GM21619 (cell line): ENCODE measurements around the gene XPR1.
"Not testable (repeated sequence)": the region's sequence is repeated elsewhere in the genome, so short reads cannot be mapped to it uniquely, and the experiment has no call there.

Experiments
- ATAC-seq: cut with Tn5 transposase; IDR thresholded peaks from one replicate; pipeline ENCODE4 v1.9.1; 2021; ENCODE audit not compliant: unreplicated experiment

Gene XPR1

GRCh38 chr1:180777072-180777689, 145.4 kb downstream of the XPR1 start:
- ATAC-seq, result no peak

DNA sequence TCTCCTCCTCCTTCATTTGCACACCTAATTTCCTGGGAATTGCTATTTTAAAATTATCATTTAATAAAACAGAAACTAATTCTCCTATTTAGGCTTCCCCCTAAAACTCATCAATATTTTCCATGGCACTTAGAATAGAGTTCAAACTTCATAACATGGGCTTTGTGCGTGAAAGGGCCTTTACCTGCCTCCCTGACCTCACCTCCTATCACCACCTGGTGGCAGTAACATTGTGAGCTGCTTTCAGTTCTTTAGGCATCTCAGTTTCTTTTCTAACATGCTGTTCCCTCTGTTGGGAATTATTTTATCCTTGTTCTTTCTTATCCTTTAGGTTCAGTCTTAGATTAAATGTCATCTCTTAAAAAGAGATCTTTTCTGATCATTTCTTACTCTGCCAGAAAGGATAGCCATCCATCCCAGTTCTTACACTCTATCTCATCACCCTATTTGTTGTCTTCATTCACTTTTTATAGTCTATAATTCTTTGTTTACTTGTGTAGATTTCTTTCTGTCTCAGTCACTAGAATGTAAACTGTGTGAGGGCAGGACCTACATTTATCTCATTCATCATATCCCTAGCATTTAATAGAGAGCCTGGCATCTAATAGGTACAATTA, 147.1 kb downstream of the XPR1 start:
- ATAC-seq, result no peak

- no peak for ATAC-seq
Observed at GRCh38 chr1:180779584-180779983, 147.8 kb downstream of the XPR1 start.

- no peak for ATAC-seq
Observed at GRCh38 chr1:180781718-180782117, 149.9 kb downstream of the XPR1 start.

DNA sequence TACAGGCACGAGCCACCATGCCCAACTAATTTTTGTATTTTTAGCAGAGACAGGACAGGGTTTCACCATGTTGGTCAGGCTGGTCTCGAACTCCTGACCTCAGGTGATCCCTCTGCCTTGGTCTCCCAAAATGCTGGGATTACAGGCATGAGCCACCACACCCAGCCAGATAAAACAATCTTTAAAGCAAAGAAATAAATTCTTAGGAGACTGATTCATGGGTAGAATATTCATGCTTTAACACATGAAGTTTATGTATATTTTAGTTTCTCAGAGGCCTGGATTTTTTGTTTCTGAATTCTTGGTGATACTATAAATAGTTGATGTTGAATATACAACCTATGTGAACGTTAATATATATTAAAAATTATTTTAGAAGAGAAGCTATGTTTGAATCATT, 153.5 kb downstream of the XPR1 start:
- no peak for ATAC-seq

GRCh38 chr1:180785887-180786286, 154.1 kb downstream of the XPR1 start:
- no peak for ATAC-seq

- no peak for ATAC-seq
Observed at GRCh38 chr1:180786624-180787023, 154.8 kb downstream of the XPR1 start.

- ATAC-seq, result no peak
Observed at GRCh38 chr1:180787628-180788307, 155.9 kb downstream of the XPR1 start.

- no peak for ATAC-seq
Observed at GRCh38 chr1:180789460-180789859, 157.6 kb downstream of the XPR1 start.

DNA sequence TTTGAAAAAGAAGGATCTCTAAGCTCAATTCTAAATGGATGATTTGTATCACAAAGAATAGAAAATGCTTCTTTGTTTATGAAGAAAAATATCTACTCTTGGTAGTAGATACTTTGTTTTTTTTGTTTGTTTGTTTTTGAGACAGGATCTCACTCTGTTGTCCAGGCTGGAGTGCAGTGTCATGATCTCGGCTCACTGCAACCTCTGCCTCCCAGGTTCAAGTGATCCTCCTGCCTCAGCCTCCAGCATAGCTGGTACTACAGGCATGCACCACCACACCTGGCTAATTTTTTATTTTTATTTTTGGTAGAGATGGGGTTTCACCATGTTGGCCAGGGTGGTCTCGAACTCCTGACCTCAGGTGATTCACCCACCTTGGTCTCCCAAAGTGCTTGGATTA, 159.3 kb downstream of the XPR1 start:
- ATAC-seq, result not testable (repeated sequence)

DNA sequence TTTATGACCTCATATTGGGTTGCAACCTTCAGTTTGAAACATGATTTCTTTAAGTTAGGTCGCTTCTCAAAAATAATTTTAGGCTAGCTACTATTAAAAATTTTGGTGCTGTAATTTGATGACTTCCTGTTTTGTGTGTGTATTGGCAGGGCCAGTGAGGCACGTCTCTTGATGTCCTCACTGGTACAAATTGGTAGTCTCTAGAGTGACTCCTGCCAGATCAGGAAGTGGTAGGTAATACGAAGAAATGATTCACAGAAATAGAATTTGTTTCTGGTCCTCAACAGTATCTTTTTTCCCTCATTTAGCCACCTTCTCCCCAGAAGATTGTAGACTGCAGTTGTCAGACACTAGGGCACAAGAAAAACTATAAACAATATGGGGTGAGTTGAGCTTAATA, 160.0 kb downstream of the XPR1 start:
- ATAC-seq, result no peak

- ATAC-seq, result no peak
Observed at GRCh38 chr1:180793451-180793850, 161.6 kb downstream of the XPR1 start.

- no peak for ATAC-seq
Observed at GRCh38 chr1:180796897-180797640, 165.2 kb downstream of the XPR1 start.

DNA sequence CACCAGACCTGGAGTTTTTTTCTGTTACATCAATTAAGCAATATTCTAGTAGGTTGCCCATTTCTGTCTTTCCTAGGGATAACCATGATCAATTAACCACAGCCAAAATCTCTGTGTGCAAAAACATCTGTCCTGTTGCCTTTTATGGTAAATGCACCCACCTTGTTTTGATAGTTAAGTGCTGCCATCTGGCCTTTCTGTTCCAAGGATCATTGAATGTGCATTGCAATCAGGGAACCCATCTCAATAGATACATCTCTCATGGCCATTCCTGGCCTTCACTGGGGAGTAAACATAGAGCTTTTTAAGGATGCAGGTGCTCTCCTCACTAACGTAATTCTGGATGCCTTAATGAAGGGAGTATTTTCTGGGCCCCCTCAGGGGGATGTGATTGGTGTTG, 169.1 kb downstream of the XPR1 start:
- ATAC-seq, result no peak

- ATAC-seq, result no peak
Observed at GRCh38 chr1:180802813-180803212, 171.0 kb downstream of the XPR1 start.

- ATAC-seq, result peak; percentile 64
Observed at GRCh38 chr1:180805316-180805715, 173.5 kb downstream of the XPR1 start.

- no peak for ATAC-seq
Observed at GRCh38 chr1:180811298-180811697, 179.5 kb downstream of the XPR1 start.

- ATAC-seq, result no peak
Observed at GRCh38 chr1:180811886-180812285, 180.1 kb downstream of the XPR1 start.

DNA sequence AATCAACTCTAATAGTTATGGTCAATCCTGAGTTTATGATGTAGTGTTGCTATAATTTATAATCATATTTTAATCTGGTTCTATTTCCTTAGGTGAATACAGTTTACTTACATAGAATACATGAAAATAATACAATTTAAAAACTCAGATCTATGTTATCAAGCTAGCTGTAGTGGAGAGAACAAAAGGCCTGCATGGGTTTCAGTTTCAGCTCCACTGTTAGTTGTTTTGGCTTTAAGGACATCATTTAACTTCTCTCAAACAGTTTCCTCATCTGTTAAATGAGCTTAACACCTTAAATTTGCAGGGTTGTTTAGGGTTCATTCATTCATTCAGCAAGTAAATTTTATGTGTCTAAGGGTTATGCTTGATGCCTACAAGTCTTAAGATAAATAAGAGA, 182.4 kb downstream of the XPR1 start:
- no peak for ATAC-seq

GRCh38 chr1:180815188-180815587, 183.4 kb downstream of the XPR1 start:
- no peak for ATAC-seq

DNA sequence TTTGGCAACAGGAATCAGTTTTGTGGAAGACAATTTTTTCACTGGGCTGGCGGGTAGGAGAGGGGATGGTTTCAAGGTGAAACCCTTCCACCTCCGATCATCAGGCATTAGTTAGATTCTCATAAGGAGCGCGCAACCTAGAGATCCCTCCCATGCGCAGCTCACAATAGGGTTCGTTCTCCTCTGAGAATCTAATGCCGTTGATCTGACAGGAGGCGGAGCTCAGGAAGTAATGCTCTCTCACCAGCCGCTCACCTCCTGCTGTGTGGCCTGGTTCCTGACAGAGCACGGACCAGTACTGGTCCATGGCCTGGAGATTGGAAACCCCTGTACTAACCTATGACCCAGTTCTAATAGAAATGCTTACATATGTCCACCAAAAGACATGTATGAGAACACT, 184.3 kb downstream of the XPR1 start:
- no peak for ATAC-seq

DNA sequence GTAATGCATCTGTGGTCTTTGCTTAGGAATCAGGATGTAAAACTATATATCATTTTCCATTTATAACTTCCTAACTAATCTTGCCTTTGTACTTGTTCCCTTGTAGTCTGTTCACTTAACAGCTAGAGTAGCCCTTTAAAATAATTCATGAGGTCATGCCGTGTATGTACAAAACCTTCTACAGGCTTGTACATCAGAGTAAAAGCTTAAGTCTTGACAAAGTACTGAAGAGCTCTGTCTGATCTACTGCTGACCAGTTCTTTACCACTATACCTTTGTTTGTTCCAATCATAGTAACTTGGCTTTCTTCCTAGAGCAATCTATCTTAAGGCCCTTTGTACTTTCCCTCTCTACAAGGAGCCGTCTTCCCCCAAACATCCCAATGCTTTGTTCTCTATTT, 190.1 kb downstream of the XPR1 start:
- no peak for ATAC-seq
